DLD1 (cell line): ENCODE results near the gene MAN2B2.
"Not testable (repeated sequence)": the region's sequence is repeated elsewhere in the genome, so short reads cannot be mapped to it uniquely, and the experiment has no call there.

Experiments
- in situ Hi-C: cut with HindIII; loops from 2 replicates; pipeline ENCODE4 v1.10.0; 2017; ENCODE audit warnings: low sequenced_read_pairs

Gene MAN2B2

DNA sequence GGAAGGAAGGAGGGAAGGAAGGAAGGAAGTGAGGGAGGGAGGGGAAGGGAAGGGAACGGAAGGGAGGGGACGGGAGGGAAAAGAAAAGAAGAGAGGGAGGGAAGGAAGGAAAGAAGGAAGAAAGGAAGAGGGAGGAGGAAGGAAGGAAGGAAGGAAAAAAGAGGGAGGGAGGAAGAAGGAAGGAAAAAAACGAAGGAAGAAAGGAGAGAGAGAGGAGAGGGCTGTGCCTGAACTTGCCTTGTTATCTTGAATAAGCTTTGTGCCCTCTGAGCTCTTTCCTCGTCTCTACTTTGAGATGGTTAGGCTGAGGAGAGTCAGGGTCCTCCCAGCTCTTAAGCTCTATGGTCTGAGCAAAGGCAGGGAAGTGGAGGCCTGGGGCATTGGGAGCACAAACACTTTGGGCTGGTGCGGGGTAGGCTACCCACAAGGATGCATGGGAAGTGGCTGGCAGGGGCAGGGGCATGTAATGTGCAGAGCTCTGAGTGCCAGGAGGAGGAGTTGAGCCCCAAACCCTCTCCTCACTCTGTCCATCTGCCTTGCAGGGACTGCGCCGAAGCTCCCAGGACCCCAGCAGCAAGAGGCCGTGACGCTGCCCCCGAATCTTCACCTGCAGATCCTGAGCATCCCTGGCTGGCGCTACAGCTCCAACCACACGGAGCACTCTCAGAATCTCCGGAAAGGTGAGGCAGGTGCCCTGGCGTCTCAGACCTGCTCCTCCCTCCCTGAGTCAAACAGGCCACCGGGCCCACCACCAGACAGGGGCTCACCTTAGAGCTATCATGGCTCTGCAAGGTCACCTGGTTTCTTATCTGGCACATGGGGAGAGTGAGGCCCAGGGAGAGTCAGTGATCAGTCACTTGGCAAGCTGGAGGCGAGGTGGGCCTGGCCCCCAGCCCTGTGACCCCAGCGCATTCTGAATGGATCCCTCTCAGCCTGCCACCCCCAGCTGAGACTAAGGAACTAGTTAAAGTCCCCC is 39.0 kb downstream of the MAN2B2 start:
- in situ Hi-C loops: no loop called here

DNA sequence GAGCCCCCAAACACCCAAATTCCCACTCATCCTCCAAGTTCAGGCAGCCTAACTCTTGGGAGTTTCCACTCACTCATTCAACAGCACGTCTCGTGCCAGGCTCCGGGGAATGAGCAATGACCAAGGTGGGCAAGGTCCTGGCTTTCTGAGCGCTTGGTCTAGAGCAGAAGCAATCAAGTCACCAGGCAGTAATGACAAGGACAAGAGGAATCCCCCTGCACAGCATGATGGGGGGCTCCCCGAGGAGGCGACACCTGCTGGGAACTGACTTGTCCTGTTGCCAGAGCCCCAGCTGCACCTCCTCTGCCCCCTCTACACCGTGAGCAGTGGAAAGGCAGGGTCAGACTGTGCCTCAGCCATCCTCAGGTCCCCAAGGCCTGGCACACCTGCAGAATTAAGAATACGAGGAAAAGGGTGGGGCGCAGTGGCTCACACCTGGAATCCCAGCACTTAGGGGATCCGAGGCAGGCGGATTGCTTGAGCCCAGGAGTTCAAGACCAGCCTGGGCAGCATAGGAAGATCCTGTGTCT is 39.8 kb downstream of the MAN2B2 start:
- in situ Hi-C loops: no loop called here

DNA sequence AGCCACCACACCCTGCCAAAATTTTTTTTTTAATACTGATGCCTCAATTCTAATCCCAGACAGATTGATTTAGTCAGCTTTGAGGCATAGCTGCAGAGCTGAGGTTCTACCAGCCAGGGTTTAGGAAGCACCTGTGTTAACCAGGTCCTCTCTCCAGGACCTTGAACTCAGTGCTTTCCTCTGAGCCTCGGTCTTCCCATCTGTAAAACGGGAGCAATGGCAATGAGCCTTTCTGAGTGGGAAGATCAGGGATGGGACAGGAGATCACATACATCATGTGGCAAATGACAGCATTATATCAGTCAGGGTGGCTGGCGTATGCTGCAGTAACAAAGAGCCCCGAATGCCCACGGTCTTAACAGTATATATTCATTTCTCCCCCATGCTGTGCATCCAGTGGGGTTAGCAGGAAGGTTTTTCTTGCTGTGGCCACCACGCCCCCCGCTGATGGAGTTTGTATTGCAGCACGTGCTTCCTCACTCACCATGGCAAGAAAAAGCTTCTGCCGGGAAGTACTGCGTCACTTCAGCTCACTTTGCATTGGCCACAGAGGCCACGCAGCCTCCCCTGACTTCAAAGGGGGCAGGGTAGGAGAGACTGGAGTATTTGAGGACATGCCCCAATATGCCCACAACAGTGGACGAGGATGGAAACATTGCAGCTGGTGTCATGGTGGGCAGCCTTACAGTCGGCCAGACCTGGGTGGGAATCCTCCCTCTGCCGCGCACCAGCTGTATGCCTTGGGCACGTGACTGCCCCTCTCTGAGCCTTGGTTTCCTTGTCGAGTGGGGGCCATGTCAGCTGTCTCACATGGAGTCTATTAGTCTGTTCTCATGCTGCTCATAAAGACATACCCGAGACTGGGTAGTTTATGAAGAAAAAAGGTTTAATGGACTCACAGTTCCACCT is 41.4 kb downstream of the MAN2B2 start:
- in situ Hi-C loops: no loop called here

DNA sequence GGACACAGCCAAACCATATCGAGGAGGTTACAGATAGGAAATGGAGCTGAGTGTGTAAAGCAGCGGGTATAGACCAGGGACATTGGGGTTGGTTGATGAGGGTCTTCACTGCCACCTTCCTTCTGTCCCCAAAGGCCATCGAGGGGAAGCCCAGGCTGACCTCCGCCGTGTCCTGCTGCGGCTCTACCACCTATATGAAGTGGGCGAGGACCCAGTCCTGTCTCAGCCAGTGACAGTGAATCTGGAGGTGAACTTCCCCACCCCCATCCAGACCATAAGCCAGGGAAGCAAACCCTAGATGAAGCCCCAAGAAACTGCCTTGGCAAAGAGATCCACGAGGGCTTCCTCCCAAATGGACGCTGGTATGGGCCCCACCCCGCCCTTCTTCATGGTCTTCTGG is 42.3 kb downstream of the MAN2B2 start:
- in situ Hi-C loops: no loop called here

DNA sequence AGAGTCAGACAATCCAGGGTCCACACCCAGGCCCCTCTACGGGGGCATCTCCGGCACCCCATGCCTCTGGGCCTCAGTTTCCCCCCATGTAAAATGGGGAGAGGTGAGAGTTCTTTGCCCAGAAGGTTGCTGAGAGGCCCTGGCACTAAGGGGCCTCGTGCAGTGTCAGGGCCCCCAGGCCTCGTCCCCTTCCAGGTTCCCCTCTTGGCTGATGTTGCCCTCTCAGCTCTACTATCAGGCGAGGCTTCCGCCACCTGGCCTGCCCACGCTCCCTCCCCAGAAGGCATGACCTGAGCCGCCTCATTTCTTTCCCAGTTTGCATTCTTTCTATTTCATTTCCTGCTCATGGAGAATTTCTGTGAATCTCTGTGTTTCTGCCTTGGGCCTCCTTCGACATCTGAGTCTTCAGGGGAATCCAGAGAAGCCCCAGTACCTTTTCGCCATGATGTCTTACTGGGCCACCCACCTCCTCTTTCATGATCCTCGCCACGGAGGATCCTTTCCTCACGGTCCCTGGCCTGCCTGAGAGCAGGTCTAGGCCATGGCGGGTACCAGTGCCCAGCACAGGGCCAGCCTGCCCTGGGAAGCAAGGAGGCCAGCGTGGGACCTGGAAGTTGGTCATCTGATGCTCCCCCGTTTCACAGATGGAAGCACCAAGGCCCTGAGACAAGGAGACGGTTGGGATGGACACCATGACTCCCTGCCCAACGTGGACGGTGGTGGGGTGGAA is 43.6 kb downstream of the MAN2B2 start:
- in situ Hi-C loops: no loop called here

DNA sequence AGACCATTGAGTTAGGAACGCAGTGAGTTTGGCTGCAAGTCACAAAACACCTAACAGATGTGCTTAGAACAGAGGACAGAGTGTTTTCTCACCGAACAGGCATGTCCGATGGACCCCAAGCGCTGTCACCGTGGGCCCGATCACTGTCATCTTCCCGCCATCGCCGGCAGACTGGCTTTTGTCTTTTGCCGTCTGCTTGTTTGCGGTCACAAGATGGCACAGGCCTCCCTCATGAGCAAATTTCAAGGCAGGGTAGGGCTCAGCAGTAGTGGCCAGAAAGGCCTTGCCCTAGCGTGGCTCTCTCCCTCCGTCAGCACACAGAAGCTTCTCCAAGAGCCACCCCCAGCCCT is 44.1 kb downstream of the MAN2B2 start:
- in situ Hi-C loops: no loop called here

DNA sequence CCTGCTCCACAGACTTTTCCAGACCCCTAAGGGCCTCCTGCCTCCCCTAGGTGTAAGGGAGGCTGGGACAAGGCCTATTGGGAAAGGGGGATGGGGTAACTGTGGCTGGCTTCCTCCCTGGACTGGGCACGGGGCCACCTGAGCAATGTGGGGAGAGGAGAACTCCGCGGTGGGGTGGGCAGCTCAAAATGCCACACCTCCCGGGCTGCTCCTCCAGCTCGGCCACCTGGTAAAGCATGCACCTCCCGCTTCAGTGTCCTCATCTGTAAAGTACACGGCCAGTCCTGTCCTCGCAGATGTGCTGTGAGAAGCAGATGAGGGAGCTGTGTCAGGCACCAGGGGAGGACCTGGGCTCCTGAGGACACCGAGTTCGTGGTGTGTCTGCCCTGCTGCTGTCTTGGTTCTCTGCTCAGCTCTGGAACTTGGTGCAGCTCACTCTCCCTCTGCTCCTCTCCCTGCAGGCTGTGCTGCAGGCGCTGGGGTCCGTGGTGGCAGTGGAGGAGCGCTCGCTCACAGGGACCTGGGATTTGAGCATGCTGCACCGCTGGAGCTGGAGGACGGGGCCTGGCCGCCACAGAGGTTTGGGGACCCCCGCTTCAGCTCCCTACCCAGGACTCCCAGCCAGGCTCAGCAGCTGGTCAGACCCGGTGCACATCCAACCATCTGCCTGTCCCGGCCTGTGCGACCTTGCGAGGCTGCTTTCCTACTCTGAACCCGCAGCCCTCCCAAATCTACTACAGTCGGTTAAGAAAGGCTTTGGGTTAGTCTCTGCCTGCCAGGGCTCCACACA is 44.7 kb downstream of the MAN2B2 start:
- in situ Hi-C loops: no loop called here

DNA sequence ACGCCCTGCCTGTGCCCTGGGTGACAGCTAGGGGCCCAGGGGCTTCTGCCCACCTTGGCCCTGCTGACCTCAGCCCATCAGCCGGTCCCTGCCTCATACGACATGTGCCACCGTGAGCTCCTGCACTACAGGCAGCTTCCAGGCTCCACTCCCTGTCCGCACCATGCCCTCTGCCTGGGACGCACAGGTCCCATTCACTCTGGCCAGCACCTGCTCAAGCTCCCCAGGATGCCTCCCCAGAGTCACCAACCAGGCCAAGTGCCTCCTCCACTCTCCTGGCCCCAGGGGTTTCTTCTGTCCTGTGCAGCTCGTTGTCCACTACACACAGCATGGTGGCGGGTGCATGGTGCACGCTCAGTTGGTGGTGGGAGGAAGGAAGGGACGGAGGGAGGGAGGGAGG is 45.3 kb downstream of the MAN2B2 start:
- in situ Hi-C loops: no loop called here

DNA sequence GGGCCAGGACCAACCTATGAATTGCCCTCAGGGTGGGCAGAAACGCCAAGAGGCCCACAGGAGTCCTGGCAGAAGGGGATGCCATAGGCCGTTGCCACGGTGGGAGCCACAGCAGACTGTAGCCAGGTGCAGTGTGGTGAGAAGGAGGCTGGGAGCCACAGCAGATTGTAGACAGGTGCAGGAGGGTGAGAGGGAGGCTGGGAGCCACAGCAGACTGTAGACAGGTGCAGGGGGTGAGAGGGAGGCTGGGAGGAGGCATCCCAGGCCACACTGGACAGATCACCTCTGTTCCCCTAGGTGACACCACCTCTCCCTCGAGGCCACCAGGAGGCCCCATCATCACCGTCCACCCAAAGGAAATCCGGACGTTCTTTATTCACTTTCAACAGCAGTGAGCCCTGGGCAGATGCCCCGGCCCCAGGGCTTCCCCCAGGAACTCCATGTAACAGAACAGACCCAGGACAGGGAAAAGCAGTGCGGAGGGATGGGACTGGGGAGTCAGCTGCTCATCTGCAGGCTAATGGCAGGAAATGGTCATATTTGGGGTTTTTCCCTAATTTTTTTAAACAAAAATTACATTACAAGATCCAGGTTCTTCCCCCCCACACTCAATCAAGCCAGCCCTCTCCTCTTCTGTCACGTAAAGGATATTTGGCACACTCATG is 46.0 kb downstream of the MAN2B2 start:
- in situ Hi-C loops: no loop called here

DNA sequence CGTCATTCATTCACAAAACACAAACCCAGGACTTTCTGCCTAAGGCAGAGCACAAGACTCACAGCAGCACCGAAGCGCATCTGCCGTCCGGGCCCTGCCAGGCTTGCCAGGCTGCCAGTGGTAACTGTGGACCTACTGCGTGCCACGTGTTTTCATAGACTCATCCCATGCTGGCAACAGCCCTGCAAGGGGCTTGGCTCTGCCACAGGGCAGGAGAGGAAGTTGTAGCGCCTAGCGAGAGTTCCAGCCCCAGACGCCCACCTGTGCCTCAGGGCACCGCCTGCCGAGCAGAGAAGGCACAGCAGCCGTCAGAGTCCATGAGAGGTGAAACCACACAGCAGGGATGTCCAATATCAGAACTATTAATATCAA is 46.6 kb downstream of the MAN2B2 start:
- in situ Hi-C loops: no loop called here

DNA sequence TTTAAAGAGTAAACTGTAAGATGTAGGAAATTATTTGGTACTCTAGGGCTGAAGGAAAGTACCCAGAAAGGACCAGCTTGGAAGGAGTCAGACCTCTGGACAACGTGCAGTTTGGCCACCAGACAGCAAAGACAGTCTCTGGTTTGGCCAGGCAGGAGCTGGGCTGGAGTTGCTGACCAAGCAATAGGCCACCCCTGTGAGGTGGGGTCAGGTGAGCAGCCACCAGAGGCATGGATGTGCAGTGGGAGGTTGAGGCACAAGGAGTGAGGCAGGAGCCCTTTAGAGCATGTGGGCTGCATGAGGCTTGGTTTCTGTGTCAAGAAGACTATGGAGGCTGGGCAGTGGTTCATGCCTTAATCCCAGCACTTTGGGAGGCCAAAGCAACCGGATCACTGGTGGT is 47.8 kb downstream of the MAN2B2 start:
- in situ Hi-C loops: no loop called here

DNA sequence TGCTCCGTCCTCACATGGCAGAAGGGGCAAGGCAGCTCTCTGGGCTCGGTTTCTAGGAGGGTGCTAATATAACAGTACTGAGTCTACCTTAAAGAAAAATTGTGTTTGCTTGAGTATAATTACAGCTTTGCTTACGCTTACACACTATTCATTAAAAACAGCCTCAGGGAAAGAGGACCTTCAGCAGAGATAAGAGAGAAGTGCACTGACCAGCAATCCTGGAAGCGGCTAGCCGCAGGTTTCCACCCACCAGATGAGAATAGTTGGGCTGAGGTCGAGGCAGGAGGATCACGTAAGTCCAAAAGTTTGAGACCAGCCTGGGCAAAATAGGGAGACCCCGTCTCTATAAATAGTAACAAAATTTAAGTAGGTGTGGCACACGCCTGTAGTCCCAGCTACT is 50.3 kb downstream of the MAN2B2 start:
- in situ Hi-C loops: no loop called here

DNA sequence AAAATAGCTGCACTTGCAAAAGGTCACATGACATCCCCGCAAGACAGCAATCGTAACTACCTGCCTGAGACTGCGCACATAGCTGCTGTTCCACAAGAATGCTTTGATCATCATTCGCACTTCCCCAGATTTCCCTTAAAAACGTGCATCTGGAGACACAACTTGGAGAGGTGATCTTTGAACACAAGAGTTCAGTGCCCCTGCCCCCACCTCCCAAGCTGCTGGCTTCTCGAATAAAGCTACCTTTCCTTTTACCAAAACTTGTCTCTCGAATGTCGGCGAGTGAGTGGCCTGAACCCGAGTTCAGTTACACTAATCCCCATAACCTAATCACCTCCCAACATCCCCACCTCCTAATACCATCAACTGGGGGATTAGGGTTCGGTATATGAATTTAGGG is 51.1 kb downstream of the MAN2B2 start:
- in situ Hi-C loops: no loop called here

DNA sequence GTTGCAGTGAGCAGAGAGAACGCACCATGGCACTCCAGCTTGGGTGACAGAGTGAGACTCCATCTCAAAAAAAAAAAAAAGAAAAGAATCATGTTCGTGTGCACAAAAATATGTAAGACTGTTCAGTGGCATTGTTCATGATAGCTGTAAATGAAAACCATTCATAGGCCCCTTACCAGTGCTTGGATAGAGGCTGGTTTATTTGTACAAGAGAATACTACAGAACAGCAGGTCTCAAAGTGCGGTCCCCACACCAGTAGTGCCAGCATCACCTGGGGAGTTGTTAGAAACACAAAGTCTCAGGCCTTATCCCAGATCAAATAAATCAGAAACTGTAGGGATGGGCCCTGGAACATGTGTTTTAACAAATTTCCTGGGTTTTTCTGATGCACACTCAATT is 52.8 kb downstream of the MAN2B2 start:
- in situ Hi-C loops: no loop called here

DNA sequence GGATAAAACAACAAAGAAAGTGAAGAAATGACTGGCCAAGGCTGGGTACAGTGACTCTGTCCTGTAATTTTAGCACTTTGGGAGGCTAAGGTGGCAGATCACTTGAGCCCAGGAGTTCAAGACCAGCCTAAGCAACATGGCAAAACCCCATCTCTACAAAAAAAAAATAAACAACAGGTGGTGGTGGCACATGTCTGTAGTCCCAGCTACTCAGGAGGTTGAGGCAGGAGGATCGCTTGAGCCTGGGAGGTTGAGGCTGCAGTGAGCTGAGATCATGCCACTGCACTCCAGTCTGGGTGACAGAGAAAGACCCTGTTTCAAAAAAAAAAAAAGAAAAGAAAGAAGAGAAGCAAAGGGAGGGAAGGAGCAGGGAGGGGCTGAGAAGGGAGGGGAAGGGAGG is 53.5 kb downstream of the MAN2B2 start:
- in situ Hi-C loops: not testable (repeated sequence)

DNA sequence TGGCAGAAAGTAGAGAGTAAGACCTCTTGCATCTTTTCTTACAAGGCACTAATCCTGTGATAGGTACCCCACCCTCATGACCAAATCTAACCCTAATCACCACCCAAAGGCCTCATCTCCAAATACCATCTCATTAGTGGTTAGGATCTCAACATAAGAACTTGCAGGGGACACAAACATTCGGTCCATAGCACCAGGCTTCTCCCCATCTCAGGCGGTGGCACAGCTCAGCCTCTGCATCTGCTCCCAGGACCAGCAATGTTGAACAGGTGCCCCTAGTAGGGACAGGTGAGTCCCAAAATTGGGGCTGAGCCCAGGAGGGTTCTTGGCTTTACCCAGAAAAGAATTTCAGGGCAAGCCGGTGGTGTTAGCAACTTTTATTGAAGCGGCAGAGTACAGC is 57.1 kb downstream of the MAN2B2 start:
- in situ Hi-C loops: no loop called here

DNA sequence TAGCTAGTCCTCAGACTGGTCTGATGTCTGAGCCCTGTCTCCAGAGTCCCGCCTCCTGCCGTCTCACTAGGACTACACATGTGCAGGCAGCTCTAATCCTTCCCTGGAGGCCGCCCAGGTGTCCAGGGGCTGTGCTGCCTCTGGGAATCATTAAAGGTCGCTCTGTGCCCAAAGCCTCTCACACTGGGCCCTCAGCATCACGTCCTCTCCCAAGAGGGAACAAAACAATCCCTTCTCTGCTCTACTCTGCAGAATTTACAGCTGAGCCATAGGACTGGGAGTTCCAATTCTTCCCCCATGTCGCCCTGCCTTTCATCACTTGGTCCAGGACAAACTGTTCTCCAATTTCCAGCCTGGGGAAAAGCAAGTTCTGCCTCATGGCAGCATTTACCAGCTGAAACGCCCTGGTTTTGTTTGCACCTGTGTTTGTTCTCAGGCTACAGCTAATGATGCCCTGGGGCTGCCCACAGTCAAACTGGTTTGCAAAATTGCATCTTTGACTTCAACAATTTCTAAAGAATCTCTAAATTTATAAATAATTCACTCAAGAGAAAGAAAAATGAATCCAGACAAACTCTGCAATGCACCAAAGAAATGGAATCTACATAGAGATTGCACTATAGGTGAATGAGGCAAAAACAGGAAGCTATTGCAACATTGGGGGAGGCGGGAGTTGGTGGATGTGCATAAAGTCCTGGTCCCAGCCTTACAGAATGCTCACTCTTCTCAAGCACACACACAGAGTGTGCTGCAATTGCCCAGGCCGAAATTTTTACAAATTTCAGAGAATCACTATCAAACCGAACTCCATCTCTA is 58.3 kb downstream of the MAN2B2 start:
- in situ Hi-C loops: no loop called here

DNA sequence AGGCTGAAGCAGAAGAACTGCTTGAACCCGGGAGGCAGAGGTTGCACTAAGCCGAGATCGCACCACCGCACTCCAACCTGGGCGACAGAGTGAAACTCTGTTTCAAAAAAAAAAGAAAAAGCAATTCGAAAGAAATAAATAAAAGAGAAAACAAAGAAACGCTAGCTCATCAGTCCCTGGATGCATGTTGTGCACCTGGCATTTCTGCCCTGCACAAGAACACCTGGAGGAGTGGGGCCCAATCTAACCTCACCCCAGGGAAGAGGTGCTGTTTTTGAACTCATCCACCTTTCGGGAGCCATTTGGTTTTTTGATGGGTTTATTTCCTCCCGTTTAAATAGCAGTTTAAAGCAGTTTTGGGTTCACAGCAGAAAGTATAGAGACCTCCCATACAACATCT is 59.8 kb downstream of the MAN2B2 start:
- in situ Hi-C loops: no loop called here

DNA sequence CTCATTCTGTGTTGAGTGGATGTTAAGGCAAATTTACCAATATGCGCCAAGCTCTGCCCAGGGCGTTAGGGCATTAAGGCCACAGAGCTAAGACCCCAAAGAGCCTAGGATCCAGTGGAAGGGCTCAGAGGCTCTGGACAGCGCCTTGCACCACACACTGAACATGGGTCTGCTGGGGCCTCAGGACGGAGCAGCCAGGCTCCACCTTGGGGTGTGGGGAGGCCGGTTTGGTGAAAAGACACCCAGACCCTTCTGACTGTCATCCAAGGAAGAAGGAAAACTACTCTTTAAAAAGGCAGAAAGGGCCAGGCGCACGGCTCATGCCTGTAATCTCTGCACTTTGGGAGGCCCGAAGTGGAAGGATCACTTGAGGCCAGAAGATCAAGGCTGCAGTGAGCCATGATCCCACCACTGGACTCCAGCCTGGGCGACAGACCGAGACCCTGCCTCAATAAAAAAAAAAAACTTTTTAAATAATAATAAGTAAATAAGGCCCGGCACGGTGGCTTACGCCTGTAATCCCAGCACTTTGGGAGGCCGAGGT is 64.2 kb downstream of the MAN2B2 start:
- in situ Hi-C loops: no loop called here
